Embryonic facial prominence (tissue), 1 donor: Measurements from ENCODE around the gene FOXL1.

ENCODE experiments used
- DNase-seq: peaks from one replicate; pipeline ENCODE4 v3.0.0-alpha.2; 2016; ENCODE audit errors: extremely low spot score

FOXL1 gene

GRCh38 chr16:86578061-86578599 lies at the start of gene FOXL1:
TSS of gene FOXL1 (plus strand) at chr16:86578549. CDS start at chr16:86578724, 175 bp downstream.
- no peak for DNase-seq

GRCh38 chr16:86529160-86529559 lies 49.2 kb upstream of the FOXL1 start:
- DNase-seq, result no peak

- no peak for DNase-seq
Measured at GRCh38 chr16:86530251-86531190, 47.8 kb upstream of the FOXL1 start.

GRCh38 chr16:86531191-86531545 lies 47.2 kb upstream of the FOXL1 start:
- no peak for DNase-seq

GRCh38 chr16:86531641-86532525 lies 46.5 kb upstream of the FOXL1 start:
- DNase-seq, result no peak

- DNase-seq, result no peak
Measured at GRCh38 chr16:86532526-86532815, 45.9 kb upstream of the FOXL1 start.

- DNase-seq, result no peak
Measured at GRCh38 chr16:86533076-86533475, 45.3 kb upstream of the FOXL1 start.

GRCh38 chr16:86533767-86534351 lies 44.5 kb upstream of the FOXL1 start:
- DNase-seq, result no peak

GRCh38 chr16:86534779-86535615 lies 43.4 kb upstream of the FOXL1 start:
- DNase-seq, result no peak

GRCh38 chr16:86536621-86537020 lies 41.7 kb upstream of the FOXL1 start:
- DNase-seq, result no peak

GRCh38 chr16:86537486-86537885 lies 40.9 kb upstream of the FOXL1 start:
- no peak for DNase-seq

- DNase-seq, result no peak
Measured at GRCh38 chr16:86538196-86538780, 40.1 kb upstream of the FOXL1 start.

- DNase-seq, result no peak
Measured at GRCh38 chr16:86540894-86541293, 37.5 kb upstream of the FOXL1 start.

GRCh38 chr16:86541560-86541959 lies 36.8 kb upstream of the FOXL1 start:
- DNase-seq, result no peak

- DNase-seq, result no peak
Measured at GRCh38 chr16:86542756-86543750, 35.3 kb upstream of the FOXL1 start.

- no peak for DNase-seq
Measured at GRCh38 chr16:86545481-86545880, 32.9 kb upstream of the FOXL1 start.

GRCh38 chr16:86545954-86546637 lies 32.3 kb upstream of the FOXL1 start:
- no peak for DNase-seq

- DNase-seq, result no peak
Measured at GRCh38 chr16:86546638-86547013, 31.7 kb upstream of the FOXL1 start.

GRCh38 chr16:86547286-86547685 lies 31.1 kb upstream of the FOXL1 start:
- DNase-seq, result no peak
